ENCODE data around the gene PRMT3. TPM values are rescaled to one million over a fixed set of nuclear protein-coding genes. Genes with fewer than 3 reads are reported as not detected.

The PRMT3 gene
- total and polyA plus RNA-seq, 2 of the 4 experiments (the other 2 are of a cell fraction) = 8.8 to 11.3 TPM

- no CpG with 5 or more reads among the region's 7 CpGs for WGBS, 2 experiments (ENCODE audit: extremely low coverage in 2 of 2, insufficient read length in 1 of 2)
These were observed 130.9 kb downstream of the PRMT3 start for GRCh38 chr11:20518323-20518834.

More at GRCh38 chr11:20518323-20518834, 130.9 kb downstream of the PRMT3 start:
- no peak for TF ChIP-seq BHLHE40 (IDR thresholded peaks at IDR 0.05; ENCODE audit: low read depth, low read length)
- TF ChIP-seq MXI1 (IDR thresholded peaks at IDR 0.05; ENCODE audit: borderline replicate concordance, low read depth, low read length) = no peak
- TF ChIP-seq USF2 (IDR thresholded peaks at IDR 0.05; ENCODE audit: low read depth, low read length) = no peak
- TF ChIP-seq MAFK (IDR thresholded peaks at IDR 0.05; ENCODE audit: low read depth, low read length) = no peak
- TF ChIP-seq SMC3 (IDR thresholded peaks at IDR 0.05; ENCODE audit: low read depth, low read length) = no peak
- TF ChIP-seq NFE2L2 (IDR thresholded peaks at IDR 0.05; ENCODE audit: low read depth, low read length) = no peak
- TF ChIP-seq POLR2A (IDR thresholded peaks at IDR 0.05; ENCODE audit: low read depth, low read length) = no peak
- TF ChIP-seq RFX5 (IDR thresholded peaks at IDR 0.05; ENCODE audit: low read depth, low read length) = no peak
- no peak for TF ChIP-seq FOS (IDR thresholded peaks at IDR 0.05; ENCODE audit: low read depth, low read length)
- no peaks in the 10 kb centered on the region for H3K9me3 ChIP-seq (ENCODE audit: control insufficient read depth, insufficient read depth, low read length)
- in situ Hi-C loops (cut with MboI; ENCODE audit: low sequenced_read_pairs) = no loop called here
- H2AK5ac ChIP-seq (ENCODE audit: low read depth, low read length) = no peak overlapping the region
- H3K4me2 ChIP-seq (ENCODE audit: low read depth, low read length) = no peak overlapping the region
- ChIA-PET POLR2A (ENCODE audit: unreplicated experiment) (no interaction called here), CTCF (no interaction called here)
- dilution Hi-C loops (cut with HindIII; ENCODE audit: low sequenced_read_pairs, unreplicated experiment) = no loop called here
- no peaks in the 10 kb centered on the region for H3K9me1 ChIP-seq (ENCODE audit: insufficient read depth, low read length)
- no peak overlapping the region for H3K4ac ChIP-seq (ENCODE audit: low read depth, low read length)
- H3K36me3 ChIP-seq (ENCODE audit: control insufficient read depth, insufficient read depth, low read length) = no peaks in the 10 kb centered on the region
- no TSS peak for BruUV-seq (replicated peaks)
- no peak overlapping the region for H2AFZ ChIP-seq (replicated peaks; ENCODE audit: low read length, poor library complexity)
- no peak overlapping the region for H2AK9ac ChIP-seq (replicated peaks; ENCODE audit: low read depth, low read length, poor library complexity)
- H4K91ac ChIP-seq (ENCODE audit: insufficient read depth, low read depth, low read length) = no peak overlapping the region
- H3K9ac ChIP-seq (ENCODE audit: low read depth, low read length) = no peak overlapping the region
- H3K79me1 ChIP-seq (ENCODE audit: low read depth in 1 of 2, low read length in 2 of 2) = no peaks in the 10 kb centered on the region
- no peak overlapping the region for H2BK20ac ChIP-seq (ENCODE audit: low read depth, low read length)
- ATAC-seq (ENCODE audit: low read depth) (no peak), DNase-seq (no peak)
- H3K23ac ChIP-seq (ENCODE audit: low read depth, low read length) = no peak overlapping the region
- no peak overlapping the region for H3K4me3 ChIP-seq (ENCODE audit: insufficient read depth, low read depth, low read length)
- H4K20me1 ChIP-seq (ENCODE audit: insufficient read depth, low read length) = no peaks in the 10 kb centered on the region
- H3K4me1 ChIP-seq (ENCODE audit: control insufficient read depth, insufficient read depth, low read length) = no peaks in the 10 kb centered on the region
- no peak overlapping the region for H3K27ac ChIP-seq (ENCODE audit: insufficient read depth, low read length)
- no peak overlapping the region for H3K18ac ChIP-seq (ENCODE audit: low read depth, low read length)
- H4K8ac ChIP-seq (ENCODE audit: low read depth in 2 of 2, low read length in 2 of 2) = no peak overlapping the region
- no peak overlapping the region for H4K5ac ChIP-seq (ENCODE audit: low read depth, low read length)
- no peak overlapping the region for H2BK120ac ChIP-seq (ENCODE audit: low read depth, low read length)
- no peaks in the 10 kb centered on the region for H3K27me3 ChIP-seq (ENCODE audit: control insufficient read depth, insufficient read depth, low read length)
- no peak overlapping the region for H3K56ac ChIP-seq (ENCODE audit: extremely low read depth, insufficient read depth, low read length)
- H2BK5ac ChIP-seq (ENCODE audit: low read depth, low read length, poor library complexity, severe bottlenecking) = no peak overlapping the region
- intact Hi-C loops (cut with micrococcal nuclease) = no loop called here
- no peak overlapping the region for H3K14ac ChIP-seq (replicated peaks; ENCODE audit: low read depth, low read length)
- H2BK15ac ChIP-seq (ENCODE audit: low read depth, low read length) = no peak overlapping the region
